ENCODE results near the gene PROSER1.
"Not testable (repeated sequence)": the region's sequence is repeated elsewhere in the genome, so short reads cannot be mapped to it uniquely, and the experiment has no call there.

PROSER1 gene

GRCh38 chr13:39023761-39024160, 14.1 kb downstream of the PROSER1 start:
- no peak for DNase-seq (ENCODE audit: low spot score)

- no peak for DNase-seq (ENCODE audit: low spot score)
Measured at GRCh38 chr13:39023316-39023715, 14.6 kb downstream of the PROSER1 start.

DNA sequence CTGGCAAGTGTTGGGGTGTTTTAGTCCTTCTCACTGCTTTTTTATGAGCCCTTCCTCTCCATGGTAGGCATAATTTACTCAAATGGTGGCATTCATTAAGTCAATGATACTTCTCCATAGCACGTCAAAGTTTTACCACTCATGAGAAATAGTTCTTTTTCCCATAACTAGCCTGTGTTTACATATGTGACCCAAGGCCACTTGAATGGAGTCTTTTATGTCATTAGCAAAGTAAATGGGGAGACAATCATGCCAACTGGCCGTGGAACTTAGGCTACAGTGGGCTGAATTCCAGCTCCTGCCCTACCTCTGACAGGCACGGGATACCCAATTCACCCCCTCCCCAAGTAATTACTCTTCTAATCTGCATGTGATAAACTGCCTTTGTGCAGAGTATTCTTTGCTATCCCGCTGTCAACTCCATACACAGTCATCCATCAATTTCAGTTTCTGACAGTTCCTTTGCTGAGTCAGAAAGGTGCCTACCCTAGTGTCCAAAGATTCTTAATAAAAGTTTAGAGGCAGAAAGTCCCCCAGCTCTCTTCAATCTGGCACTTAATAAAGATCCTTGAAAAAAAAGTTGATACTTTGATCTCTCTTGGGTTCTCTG, 16.9 kb downstream of the PROSER1 start:
- DNase-seq (ENCODE audit: low spot score): no peak

- peak; percentile 21 for DNase-seq (ENCODE audit: low spot score)
Measured at GRCh38 chr13:39016787-39017186, 21.1 kb downstream of the PROSER1 start.

DNA sequence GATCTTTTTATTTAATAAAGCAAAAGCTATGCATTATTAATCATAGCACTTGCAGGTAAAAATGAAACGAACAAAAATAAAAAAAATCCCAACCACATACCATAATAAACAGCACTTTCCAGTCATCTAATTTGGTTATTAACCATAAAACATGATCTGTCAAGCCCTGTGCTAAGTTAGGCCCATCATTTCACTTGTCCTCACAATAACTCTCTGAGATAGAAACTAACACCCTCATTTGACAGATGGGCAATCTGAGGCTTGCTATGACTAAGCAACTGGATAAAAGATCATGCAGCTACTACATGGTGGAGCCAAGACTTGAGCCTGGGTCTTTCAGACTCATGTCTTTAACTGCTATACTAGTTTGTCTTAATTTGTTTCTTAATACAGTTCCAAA, 21.8 kb downstream of the PROSER1 start:
- DNase-seq (ENCODE audit: low spot score): no peak

DNA sequence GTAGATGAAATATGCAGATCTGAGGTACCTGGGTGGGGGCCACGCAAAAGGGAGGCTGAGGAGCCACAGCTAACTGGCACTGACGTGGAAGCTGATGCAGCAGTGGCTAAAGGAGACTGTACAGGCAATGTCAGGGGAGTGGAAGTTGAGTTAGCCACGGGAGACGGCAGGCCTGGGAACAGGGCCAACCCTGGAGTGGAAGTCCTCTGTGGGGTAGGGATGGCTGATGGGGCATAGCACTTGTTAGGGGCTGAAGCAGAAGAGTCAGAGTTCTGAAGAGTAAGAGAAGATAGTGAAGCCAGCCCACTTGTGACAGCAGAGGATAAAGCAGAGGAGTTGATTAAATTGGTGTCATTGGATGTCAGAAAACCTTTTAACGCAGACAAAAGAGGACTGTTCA, 24.4 kb downstream of the PROSER1 start:
- DNase-seq (ENCODE audit: low spot score): no peak

DNA sequence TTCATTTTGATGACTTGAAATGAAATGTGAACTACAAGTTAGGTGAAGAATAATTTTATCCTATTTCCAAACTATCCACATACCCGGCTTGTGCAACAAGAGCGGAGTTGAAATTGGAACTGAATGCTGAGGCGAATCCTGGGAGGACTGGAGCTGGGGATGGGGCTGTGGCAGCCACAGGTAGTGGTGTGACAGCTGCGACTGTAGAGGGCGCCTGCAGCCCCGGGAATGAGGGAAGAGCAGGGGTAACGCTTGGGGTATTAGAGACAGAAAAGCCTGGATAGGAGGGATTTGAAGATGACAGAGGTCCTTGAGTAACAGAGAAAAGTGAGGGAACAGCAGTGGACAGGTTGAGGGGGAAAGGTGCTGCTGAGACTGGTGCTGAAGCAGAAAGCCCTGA, 25.3 kb downstream of the PROSER1 start:
- no peak for DNase-seq (ENCODE audit: low spot score)

GRCh38 chr13:39006371-39007111, 31.3 kb downstream of the PROSER1 start:
- DNase-seq (ENCODE audit: low spot score): not testable (repeated sequence)

- no peak for DNase-seq (ENCODE audit: low spot score)
Measured at GRCh38 chr13:38998739-38999138, 39.1 kb downstream of the PROSER1 start.

- DNase-seq (ENCODE audit: low spot score): no peak
Measured at GRCh38 chr13:38993381-38993780, 44.5 kb downstream of the PROSER1 start.

DNA sequence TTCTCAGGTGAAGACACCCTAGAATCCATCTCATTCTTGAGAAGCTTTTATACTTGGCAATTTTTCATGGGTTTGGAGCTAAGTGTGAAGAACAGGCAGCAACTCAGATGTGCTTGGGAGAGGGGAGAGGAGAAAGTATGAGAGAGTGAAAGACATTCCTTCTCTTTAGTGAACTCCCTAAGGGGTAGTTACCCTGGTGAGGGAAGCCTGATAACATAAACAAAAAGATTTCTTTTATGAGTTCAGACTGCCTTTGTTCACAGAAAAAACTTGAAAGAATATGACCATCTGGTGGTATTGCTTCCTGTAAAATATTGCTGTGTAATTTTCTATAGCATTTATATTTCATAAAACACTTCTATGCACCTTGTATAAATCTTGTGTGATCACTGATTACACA, 47.2 kb downstream of the PROSER1 start, which contains the start of gene STOML3:
TSS of gene STOML3 (minus strand) at position 139 of the 400 bp plus-strand sequence. CDS start at position 29, 110 bp downstream.
- no peak for DNase-seq (ENCODE audit: low spot score)

DNA sequence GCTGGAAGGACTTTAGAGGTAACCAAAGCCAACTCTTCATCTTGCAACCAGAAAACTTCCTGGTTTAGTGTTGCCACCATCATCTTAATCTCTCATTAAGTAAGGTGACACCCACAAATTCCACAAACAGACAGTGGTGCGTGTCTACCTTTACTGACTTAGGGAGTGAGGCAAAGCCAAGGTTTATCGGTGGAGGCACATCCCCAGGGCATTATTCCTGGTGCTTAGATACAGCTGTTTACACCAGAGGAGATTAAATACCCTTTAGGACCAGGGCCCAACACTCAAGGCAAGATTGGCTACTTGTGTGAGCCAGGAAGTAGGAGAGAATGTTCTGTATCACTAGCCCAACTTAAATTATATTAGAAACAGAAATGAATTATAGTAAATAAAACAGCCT, 56.8 kb downstream of the PROSER1 start:
- no peak for DNase-seq (ENCODE audit: low spot score)

- no peak for DNase-seq (ENCODE audit: low spot score)
Measured at GRCh38 chr13:38980750-38981078, 57.2 kb downstream of the PROSER1 start.

- DNase-seq (ENCODE audit: low spot score): no peak
Measured at GRCh38 chr13:38979891-38980749, 57.8 kb downstream of the PROSER1 start.

- DNase-seq (ENCODE audit: low spot score): no peak
Measured at GRCh38 chr13:38970380-38971051, 67.4 kb downstream of the PROSER1 start.

DNA sequence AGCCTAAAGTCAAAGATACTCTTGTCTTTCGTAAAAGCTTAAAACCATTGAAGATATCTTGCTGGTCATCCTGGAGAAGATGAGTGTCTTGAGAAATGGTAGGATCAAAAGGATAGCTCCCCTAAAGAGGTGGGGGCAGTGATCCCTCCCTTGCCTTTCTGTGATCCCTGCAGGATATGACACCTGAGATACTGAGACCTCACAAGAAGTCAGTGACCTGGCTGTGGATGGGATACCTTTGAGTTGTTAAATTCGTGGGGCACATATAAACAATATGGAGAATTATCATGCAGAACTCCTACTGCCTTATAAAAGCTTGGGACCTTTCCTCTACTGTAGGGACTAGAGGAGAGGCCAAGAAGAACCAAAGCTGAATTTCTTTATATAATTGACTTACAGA, 68.7 kb downstream of the PROSER1 start:
- DNase-seq (ENCODE audit: low spot score): no peak

DNA sequence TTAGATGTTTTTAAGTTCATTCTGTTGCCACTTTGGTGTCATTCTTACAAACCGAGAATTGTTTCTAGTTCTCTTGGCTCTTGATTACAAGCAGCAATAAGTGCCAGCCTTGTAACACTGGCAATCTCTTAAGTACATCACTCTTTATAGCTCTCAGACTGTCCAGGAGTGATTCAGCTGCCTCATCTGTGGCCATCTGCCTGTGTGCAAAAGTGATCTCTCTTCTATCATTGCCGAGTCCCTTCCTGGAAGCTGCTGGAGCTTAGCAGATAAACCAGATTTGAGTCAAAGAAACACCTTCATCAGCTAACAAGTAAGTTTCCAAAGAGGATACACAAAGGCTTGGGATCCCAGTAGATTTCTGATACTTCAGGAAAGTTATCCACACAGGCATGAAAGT, 70.4 kb downstream of the PROSER1 start:
- DNase-seq (ENCODE audit: low spot score): no peak

GRCh38 chr13:38965281-38965680, 72.6 kb downstream of the PROSER1 start:
- no peak for DNase-seq (ENCODE audit: low spot score)

DNA sequence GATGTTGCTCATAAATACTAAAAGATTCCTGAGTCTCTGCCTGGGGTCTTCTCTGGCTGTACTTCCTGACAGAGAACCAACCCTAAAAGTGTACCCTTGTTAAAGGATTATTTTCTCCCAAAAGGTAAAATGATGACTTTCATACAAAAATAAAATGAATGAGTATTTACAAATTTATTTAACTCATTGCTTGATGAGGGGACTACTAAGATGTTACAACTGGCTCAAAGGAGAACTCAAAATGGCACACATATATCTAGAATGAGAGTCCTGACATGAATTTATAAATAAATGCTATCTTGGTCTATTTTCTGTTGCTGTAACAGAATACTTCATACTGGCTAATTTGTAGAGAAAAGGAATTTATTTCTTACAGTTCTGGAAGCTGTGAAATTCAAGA, 77.7 kb downstream of the PROSER1 start:
- DNase-seq (ENCODE audit: low spot score): no peak
